GM21717 (cell line): ENCODE measurements around the gene KIAA1958.

Experiments used
- ATAC-seq: cut with Tn5 transposase; IDR thresholded peaks from one replicate; pipeline ENCODE4 v1.9.1; 2021; ENCODE audit warnings: mild to moderate bottlenecking, moderate library complexity; ENCODE audit not compliant: unreplicated experiment

The KIAA1958 gene, protein sequence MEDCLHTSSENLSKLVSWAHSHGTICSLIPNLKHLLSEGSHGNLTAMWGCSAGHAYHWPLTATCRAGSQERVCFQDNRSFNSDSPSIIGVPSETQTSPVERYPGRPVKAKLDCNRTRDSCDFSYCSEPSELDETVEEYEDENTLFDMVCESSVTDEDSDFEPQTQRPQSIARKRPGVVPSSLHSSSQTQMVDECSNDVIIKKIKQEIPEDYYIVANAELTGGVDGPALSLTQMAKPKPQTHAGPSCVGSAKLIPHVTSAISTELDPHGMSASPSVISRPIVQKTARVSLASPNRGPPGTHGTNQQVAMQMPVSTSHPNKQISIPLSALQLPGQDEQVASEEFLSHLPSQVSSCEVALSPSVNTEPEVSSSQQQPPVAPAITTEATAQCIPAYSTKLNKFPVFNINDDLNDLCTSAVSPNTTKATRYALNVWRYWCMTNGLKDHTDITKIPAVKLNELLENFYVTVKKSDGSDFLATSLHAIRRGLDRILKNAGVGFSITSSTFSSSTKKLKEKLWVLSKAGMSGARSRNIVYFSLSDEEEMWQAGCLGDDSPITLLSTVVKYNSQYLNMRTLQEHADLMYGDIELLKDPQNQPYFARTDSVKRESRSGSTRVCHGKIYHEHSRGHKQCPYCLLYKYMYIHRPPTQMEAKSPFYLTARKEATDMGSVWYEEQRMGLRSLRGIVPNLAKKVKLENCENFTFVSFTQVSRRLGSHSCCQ

DNA sequence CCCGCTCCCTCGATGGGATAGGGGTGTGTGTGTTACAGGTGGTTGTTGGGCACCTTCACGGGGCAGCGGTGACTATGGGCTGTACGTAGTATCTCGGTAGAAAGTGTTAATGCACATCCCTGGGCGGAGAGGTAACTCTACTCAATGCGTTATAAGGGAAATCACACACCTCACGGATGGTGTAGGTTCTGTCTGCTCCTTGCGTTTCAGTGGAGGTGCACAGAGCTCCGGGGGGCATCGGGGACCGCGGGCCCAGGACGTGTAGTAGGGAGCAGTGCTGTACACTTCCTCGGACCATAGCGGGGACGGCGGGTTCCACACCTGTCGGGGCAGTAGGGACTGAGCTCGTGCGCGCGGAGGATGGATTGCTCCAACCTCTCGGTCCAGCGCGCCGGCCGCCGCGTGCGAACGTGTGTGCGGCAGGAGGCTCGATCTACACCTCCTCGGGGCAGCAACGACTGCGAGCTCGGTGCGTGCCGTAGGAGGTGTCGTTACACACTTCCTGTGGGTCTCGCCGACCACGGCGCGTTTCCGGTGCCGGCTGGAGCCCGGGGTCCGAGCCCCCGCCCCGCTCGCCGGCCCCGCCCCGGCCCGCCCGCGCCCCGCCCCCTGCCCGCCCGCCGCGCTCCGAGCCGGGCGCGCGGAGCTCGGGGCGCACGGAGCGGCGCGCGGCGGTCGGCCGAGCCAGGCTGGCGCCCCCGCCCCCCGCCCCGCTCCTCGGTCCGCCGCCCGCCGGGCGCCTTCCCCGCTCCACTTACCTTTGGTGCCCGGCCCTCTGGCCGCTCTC, at the start of gene KIAA1958:
Gene KIAA1958 (plus strand): TSS at position 607 of the 787 bp plus-strand sequence. CDS start 87,254 bp downstream, outside the sequence.
- ATAC-seq, result peak; percentile 90

- no peak for ATAC-seq
Observed at GRCh38 chr9:112437406-112437805, 49.2 kb upstream of the KIAA1958 start.

- no peak for ATAC-seq
Observed at GRCh38 chr9:112439171-112439570, 47.5 kb upstream of the KIAA1958 start.

DNA sequence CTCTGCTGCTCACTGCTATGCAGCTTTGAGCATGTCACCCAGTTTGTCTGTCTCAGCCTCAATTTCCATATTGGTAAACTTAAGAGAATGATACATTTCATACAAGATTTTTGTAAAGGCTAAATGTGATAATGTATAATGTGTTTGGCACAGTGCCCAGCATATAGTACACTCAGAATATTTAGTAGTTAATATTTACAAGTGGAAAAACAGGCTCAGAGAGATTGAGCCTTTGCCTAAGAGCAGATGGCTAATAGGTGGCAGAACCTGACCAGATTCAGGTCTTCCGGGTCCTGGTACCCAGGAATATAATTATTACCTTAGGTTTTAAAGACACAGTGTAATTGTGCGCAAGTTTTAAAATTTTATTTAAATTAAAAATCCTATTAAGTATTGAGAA, 46.8 kb upstream of the KIAA1958 start:
- ATAC-seq, result no peak

DNA sequence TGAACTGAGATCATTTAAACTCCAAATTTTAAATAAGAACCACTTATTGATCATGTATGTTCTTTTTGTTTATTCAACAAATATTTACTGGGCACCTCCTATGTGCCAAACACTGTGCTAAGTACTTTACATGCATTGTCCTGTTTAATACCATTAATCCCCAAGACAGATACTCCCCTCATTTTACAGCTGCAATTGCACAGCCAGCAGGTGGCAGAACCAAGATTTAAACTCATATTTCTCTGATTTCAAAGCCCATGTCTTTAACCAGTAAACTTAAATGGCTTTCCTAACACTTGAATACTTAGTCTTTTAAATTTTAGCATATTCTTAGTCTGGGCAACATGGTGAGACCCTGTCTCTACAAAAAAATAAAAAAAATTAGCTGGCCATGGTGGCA, 43.4 kb upstream of the KIAA1958 start:
- no peak for ATAC-seq

DNA sequence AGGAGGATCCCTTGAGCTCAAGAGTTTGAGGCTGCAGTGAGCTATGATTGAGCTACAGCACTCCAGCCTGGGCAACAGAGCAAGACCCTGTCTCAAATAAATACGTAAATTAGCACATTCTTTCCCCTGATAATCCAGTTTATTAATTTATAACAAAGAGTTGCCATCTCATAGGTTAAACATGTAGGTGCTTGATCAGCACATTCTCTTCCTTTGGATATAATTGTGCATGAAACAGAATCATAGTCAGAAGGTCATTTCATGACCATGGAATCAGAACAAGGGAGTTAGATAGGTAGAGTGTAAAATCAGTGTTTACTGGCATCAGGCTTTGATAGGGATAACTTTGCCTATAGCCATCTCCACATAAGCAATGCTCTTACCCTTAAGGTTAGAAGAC, 43.0 kb upstream of the KIAA1958 start:
- ATAC-seq, result no peak

- no peak for ATAC-seq
Observed at GRCh38 chr9:112445196-112445595, 41.4 kb upstream of the KIAA1958 start.

- ATAC-seq, result no peak
Observed at GRCh38 chr9:112446080-112446479, 40.5 kb upstream of the KIAA1958 start.

DNA sequence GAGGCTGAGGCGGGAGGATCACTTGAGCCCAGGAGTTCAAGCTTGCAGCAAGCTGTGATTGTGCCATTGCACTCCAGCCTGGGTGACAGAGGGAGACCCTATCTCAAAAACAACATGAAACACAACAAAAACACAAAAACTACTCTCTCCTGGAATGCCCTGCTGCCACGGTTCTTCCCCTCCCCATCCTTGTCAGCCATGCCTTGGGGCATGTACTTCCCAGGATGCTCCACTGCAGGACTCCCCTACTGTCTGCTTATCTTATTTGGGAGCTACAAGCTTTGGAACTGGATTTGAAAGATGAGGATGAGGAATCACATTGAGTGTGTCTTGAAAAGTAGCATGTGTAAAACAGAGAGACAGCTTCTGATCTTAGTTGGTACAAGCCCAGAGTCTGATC, 40.1 kb upstream of the KIAA1958 start:
- no peak for ATAC-seq

- no peak for ATAC-seq
Observed at GRCh38 chr9:112447283-112447761, 39.3 kb upstream of the KIAA1958 start.

GRCh38 chr9:112462855-112463254, 23.8 kb upstream of the KIAA1958 start:
- ATAC-seq, result no peak

GRCh38 chr9:112465352-112465751, 21.3 kb upstream of the KIAA1958 start:
- ATAC-seq, result no peak

DNA sequence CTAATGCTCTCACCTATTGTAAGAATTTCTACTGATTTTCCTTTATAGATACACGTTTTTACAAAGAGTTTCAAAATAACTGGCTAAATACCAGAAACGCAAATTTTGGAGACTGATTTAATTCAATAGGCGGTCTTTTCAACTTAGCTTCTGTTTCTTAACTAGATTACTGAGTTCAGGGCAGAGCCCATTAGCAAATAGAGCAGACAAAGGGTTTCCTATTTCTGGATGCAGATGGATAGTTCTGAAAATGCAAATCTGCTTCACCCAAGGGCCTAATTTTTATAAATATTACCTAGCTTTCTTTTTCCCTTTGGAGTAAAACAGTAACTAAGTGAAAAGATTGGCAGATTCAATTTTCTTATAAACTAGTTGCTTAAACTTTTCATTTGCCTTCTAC, 13.6 kb upstream of the KIAA1958 start:
- no peak for ATAC-seq

DNA sequence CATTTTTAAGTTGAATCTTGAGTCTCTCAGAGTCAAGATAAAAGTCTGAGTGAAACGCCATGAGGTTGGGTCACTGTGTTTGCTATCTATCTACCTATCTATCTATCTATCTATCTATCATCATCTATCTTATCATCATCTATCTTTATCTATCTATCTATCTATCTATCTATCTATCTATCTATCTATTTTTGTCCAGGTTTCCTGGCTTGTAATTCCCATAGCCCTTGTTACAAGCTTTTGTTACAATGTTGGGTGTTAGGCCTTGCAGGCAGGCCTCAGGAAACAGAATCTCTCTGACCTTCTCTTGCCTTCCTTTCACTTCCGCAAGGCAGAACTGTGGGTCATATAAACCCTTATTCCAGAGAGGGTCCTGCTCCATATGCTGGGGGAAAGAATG, 12.6 kb upstream of the KIAA1958 start:
- ATAC-seq, result no peak

DNA sequence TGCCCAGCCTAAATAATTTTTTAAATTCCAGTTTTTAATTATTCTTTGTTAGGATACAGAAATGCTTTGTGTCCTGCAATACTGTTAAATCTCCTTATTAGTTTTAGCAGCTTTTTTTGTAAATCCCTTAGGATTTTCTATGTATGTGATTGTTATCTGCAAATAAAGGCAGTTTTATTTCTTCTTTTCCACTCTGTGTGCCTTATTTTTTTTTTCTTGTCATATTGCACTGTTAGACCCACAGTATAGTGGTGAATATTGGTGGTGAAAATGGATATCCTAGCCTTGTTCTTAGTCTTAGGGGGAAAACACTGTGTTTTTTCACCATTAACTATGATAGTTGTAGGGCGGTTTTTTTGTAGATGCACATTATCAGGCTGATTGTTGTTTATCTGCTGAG, 11.3 kb upstream of the KIAA1958 start:
- ATAC-seq, result no peak

DNA sequence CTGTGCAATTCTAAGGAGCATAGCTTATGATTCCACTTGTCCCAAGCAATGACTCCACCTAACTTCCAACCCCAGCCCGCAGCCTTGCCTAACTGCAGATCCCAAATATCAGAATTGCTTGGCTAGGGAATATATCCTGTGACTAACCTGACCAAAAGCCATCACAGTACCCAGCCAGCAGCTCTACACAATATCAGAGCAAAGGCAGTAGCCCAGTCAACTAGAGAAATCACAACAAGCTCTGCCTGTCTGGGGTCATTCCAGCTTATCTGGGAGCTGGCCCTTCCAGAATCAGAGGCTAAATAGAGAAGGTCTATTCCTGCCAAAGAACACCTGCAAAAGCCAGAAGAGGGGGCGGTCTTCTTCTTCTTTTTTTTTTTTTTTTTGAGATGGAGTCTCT, 9.3 kb upstream of the KIAA1958 start:
- ATAC-seq, result no peak

- ATAC-seq, result no peak
Observed at GRCh38 chr9:112479221-112479620, 7.4 kb upstream of the KIAA1958 start.

GRCh38 chr9:112484607-112485006, 2.0 kb upstream of the KIAA1958 start:
- ATAC-seq, result no peak

DNA sequence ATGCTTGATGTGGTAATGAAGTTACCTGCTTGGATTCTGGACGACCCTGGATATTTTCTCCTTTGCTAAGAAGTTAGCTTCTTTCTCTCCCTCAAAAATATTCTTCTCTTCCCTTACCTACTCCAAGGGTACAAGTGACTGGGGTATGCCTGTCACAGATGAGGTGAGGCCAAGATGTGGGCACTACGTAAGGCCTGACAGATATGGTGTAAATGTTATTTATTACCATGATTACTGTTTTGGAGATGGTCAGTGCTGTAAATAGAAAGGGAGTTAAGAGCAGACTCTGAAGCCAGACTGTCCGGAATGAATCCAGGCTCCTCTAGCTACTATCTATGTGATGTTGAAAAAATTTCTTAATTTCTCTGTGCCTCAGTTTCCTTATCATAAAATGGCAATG, 1.1 kb upstream of the KIAA1958 start:
- no peak for ATAC-seq

GRCh38 chr9:112487008-112487798, 576 bp downstream of the KIAA1958 start:
- peak; percentile 43 for ATAC-seq
